GM12892 (cell line): Measurements from ENCODE around the gene EEPD1.

Experiments used
- POLR2A ChIP-seq: IDR thresholded peaks from 2 replicates; pipeline ENCODE4 v1.6.1; 2011; ENCODE audit warnings: low read depth, low read length, control low read depth
- POLR2AphosphoS5 ChIP-seq: IDR thresholded peaks from 2 replicates; pipeline ENCODE4 v1.6.1; 2011; ENCODE audit warnings: low read depth, low read length, control low read depth
- TAF1 ChIP-seq: IDR thresholded peaks from 2 replicates; pipeline ENCODE4 v1.6.1; 2011; ENCODE audit warnings: low read depth, mild to moderate bottlenecking, control low read depth, low read length, borderline replicate concordance

DNA sequence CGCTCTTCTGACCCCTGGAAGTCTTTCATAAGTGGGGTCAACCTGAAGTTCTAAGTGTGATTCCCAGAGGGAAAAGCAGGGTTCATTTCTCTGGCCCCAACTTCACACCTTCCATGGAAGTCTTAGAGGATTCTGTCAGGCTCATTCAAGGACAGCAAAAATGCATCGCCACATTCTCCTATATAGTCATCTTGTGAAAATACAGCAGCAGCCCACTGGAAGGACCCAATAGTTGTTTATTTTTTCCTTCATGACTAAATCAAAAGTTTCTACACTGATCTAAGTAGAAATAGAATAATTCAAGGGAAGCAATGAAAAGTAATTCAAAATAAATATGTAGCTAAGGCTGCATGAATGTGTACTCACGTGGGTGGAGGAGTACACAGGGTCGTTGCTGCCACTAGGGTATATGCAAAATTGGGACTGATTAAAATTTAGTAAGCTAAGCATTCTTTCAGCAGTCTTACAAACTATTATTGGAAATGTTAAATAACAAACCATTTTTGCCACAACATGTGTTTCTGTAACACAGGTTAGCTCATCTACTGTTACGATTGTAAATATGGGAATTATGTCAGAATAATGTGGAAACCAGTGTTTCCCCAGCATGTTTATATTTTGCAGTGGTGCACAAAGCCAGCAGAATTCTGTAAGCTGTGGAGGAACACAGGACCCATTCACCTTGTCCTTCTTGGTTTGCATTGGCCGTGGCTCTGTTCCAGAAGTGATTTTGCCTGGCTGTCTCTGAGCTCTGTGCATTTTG, 33.5 kb downstream of the EEPD1 start:
- TF ChIP-seq TAF1 (no peak), POLR2A (no peak), POLR2AphosphoS5 (no peak)
